IMR-90 (cell line): ENCODE data around the gene NR4A3. TPM values are rescaled to one million over a fixed set of nuclear protein-coding genes. Genes with fewer than 3 reads are reported as not detected.

Source experiments
- ATAC-seq: fragments of 200-7000 bp; cut with Tn5 transposase; 2 replicates; pipeline ENCODE4 v1.9.1; 2020; ENCODE audit warnings: low read depth, mild to moderate bottlenecking, moderate library complexity
- BruUV-seq: library from RNA; stranded (reverse); fragments of 400-500 nt; replicated peaks from 2 replicates; lab custom pipeline; 2021; lab: Mats Ljungman, UMichigan
- CTCF ChIA-PET: fragments of 300-600 bp; formaldehyde crosslinking; extraction: SDS; loops from one replicate; lab custom pipeline; 2021; ENCODE audit warnings: antibody characterized with exemption; lab: Yijun Ruan, JAX
- POLR2A ChIA-PET: fragments of 300-600 bp; sonication (Branson Sonifier 250); formaldehyde crosslinking; loops from one replicate; lab custom pipeline; 2022; ENCODE audit warnings: antibody characterized with exemption; ENCODE audit not compliant: unreplicated experiment; lab: Charles Lee
- DNase-seq: peaks from one replicate; pipeline ENCODE4 v3.0.0; 2013
- H2AFZ ChIP-seq: replicated peaks from 2 replicates; pipeline ENCODE3; 2013; ENCODE audit warnings: low read length, mild to moderate bottlenecking; ENCODE audit not compliant: poor library complexity
- H2AK5ac ChIP-seq: 2 replicates; pipeline ENCODE4 v1.6.1; 2013; ENCODE audit warnings: low read depth, low read length, inconsistent platforms
- H2AK9ac ChIP-seq: replicated peaks from 2 replicates; pipeline ENCODE3; 2013; ENCODE audit warnings: mild to moderate bottlenecking, low read depth, low read length, moderate library complexity; ENCODE audit not compliant: poor library complexity
- H2BK120ac ChIP-seq: 2 replicates; pipeline ENCODE4 v1.6.1; 2013; ENCODE audit warnings: low read depth, low read length, inconsistent platforms
- H2BK15ac ChIP-seq: 3 replicates; pipeline ENCODE4 v1.6.1; 2013; ENCODE audit warnings: low read depth, low read length, inconsistent platforms
- H2BK20ac ChIP-seq: 2 replicates; pipeline ENCODE4 v1.6.1; 2013; ENCODE audit warnings: low read depth, mild to moderate bottlenecking, inconsistent platforms, low read length, moderate library complexity
- H2BK5ac ChIP-seq: 2 replicates; pipeline ENCODE4 v1.6.1; 2013; ENCODE audit warnings: mild to moderate bottlenecking, low read depth, low read length, inconsistent platforms; ENCODE audit not compliant: poor library complexity, severe bottlenecking
- H3K14ac ChIP-seq: replicated peaks from 2 replicates; pipeline ENCODE4 v1.6.1; 2013; ENCODE audit warnings: low read depth, low read length, inconsistent platforms
- H3K18ac ChIP-seq: 2 replicates; pipeline ENCODE4 v1.6.1; 2013; ENCODE audit warnings: low read depth, low read length, control low read depth
- H3K23ac ChIP-seq: 2 replicates; pipeline ENCODE4 v1.6.1; 2013; ENCODE audit warnings: low read depth, low read length, inconsistent platforms
- H3K27ac ChIP-seq: 2 replicates; pipeline ENCODE4 v1.5.1; 2013; ENCODE audit warnings: mild to moderate bottlenecking, control low read depth, low read length; ENCODE audit not compliant: insufficient read depth
- H3K27me3 ChIP-seq: 2 replicates; pipeline ENCODE4 v1.6.1; 2013; ENCODE audit warnings: low read length; ENCODE audit not compliant: control insufficient read depth, insufficient read depth
- H3K36me3 ChIP-seq: 2 replicates; pipeline ENCODE4 v1.6.1; 2013; ENCODE audit warnings: low read length, mixed read lengths; ENCODE audit not compliant: control insufficient read depth, insufficient read depth
- H3K4ac ChIP-seq: 2 replicates; pipeline ENCODE4 v1.6.1; 2013; ENCODE audit warnings: low read depth, low read length, inconsistent platforms
- H3K4me1 ChIP-seq: 2 replicates; pipeline ENCODE4 v1.6.1; 2013; ENCODE audit warnings: low read length, mixed read lengths; ENCODE audit not compliant: control insufficient read depth, insufficient read depth
- H3K4me2 ChIP-seq: 2 replicates; pipeline ENCODE4 v1.6.1; 2013; ENCODE audit warnings: low read depth, mild to moderate bottlenecking, control low read depth, low read length, moderate library complexity
- H3K4me3 ChIP-seq: 2 replicates; pipeline ENCODE4 v1.5.1; 2013; ENCODE audit warnings: low read depth, mild to moderate bottlenecking, control low read depth, low read length, moderate library complexity; ENCODE audit not compliant: insufficient read depth
- H3K56ac ChIP-seq: 2 replicates; pipeline ENCODE4 v1.6.1; 2013; ENCODE audit warnings: low read length, inconsistent platforms; ENCODE audit not compliant: insufficient read depth; ENCODE audit errors: extremely low read depth
- H3K79me1 ChIP-seq, 2 experiments: 2 replicates each; pipeline ENCODE4 v1.6.1; 2013; ENCODE audit warnings: low read length in 2 of 2, inconsistent platforms in 1 of 2, low read depth in 1 of 2
- H3K9ac ChIP-seq: 2 replicates; pipeline ENCODE4 v1.6.1; 2013; ENCODE audit warnings: low read depth, low read length, control low read depth
- H3K9me1 ChIP-seq: 2 replicates; pipeline ENCODE4 v1.6.1; 2013; ENCODE audit warnings: low read length, inconsistent platforms; ENCODE audit not compliant: insufficient read depth
- H3K9me3 ChIP-seq: 2 replicates; pipeline ENCODE4 v1.6.1; 2013; ENCODE audit warnings: low read length; ENCODE audit not compliant: control insufficient read depth, insufficient read depth
- H4K20me1 ChIP-seq: 2 replicates; pipeline ENCODE4 v1.6.1; 2013; ENCODE audit warnings: low read length, inconsistent platforms; ENCODE audit not compliant: insufficient read depth
- H4K5ac ChIP-seq: 2 replicates; pipeline ENCODE4 v1.6.1; 2013; ENCODE audit warnings: mild to moderate bottlenecking, low read depth, low read length, control low read depth
- H4K8ac ChIP-seq, 2 experiments: 2 replicates each; pipeline ENCODE4 v1.6.1; 2013; ENCODE audit warnings: low read depth in 2 of 2, low read length in 2 of 2, control low read depth in 1 of 2, inconsistent platforms in 1 of 2
- H4K91ac ChIP-seq: 2 replicates; pipeline ENCODE4 v1.6.1; 2013; ENCODE audit warnings: low read depth, low read length, inconsistent platforms; ENCODE audit not compliant: insufficient read depth
- BHLHE40 ChIP-seq: fragments of 150-350 bp; IDR thresholded peaks from 2 replicates; pipeline ENCODE4 v1.6.1; 2016; ENCODE audit warnings: mild to moderate bottlenecking, low read depth, low read length
- CEBPB ChIP-seq: IDR thresholded peaks from 2 replicates; pipeline ENCODE4 v1.6.1; 2012; ENCODE audit warnings: low read depth, low read length, improper control_type of control experiment
- CHD1 ChIP-seq: IDR thresholded peaks from 2 replicates; pipeline ENCODE4 v1.6.1; 2012; ENCODE audit warnings: low read depth, low read length, improper control_type of control experiment
- CTCF ChIP-seq: conservative IDR thresholded peaks from 2 replicates; pipeline ENCODE4 v1.5.1; 2012; ENCODE audit warnings: mild to moderate bottlenecking, low read depth, low read length, improper control_type of control experiment
- ELK1 ChIP-seq: fragments of 150-350 bp; IDR thresholded peaks from 2 replicates; pipeline ENCODE4 v1.6.1; 2016; ENCODE audit warnings: low read depth, mild to moderate bottlenecking, low read length, moderate library complexity, borderline replicate concordance
- FOS ChIP-seq: fragments of 150-350 bp; IDR thresholded peaks from 2 replicates; pipeline ENCODE4 v1.6.1; 2016; ENCODE audit warnings: low read depth, low read length
- MAFK ChIP-seq: IDR thresholded peaks from 2 replicates; pipeline ENCODE4 v1.6.1; 2012; ENCODE audit warnings: low read depth, low read length, improper control_type of control experiment
- MAZ ChIP-seq: IDR thresholded peaks from 2 replicates; pipeline ENCODE4 v1.6.1; 2012; ENCODE audit warnings: low read depth, mild to moderate bottlenecking, low read length, improper control_type of control experiment, moderate library complexity, borderline replicate concordance
- MXI1 ChIP-seq: IDR thresholded peaks from 2 replicates; pipeline ENCODE4 v1.6.1; 2012; ENCODE audit warnings: low read depth, mild to moderate bottlenecking, low read length, moderate library complexity, borderline replicate concordance
- NFE2L2 ChIP-seq: fragments of 150-350 bp; IDR thresholded peaks from 2 replicates; pipeline ENCODE4 v1.6.1; 2016; ENCODE audit warnings: low read depth, mild to moderate bottlenecking, low read length
- POLR2A ChIP-seq: IDR thresholded peaks from 2 replicates; pipeline ENCODE4 v1.6.1; 2012; ENCODE audit warnings: mild to moderate bottlenecking, low read depth, low read length
- RAD21 ChIP-seq: IDR thresholded peaks from 2 replicates; pipeline ENCODE4 v1.6.1; 2012; ENCODE audit warnings: low read length, improper control_type of control experiment
- RCOR1 ChIP-seq: IDR thresholded peaks from 2 replicates; pipeline ENCODE4 v1.6.1; 2012; ENCODE audit warnings: mild to moderate bottlenecking, low read length, improper control_type of control experiment; ENCODE audit not compliant: insufficient replicate concordance
- RFX5 ChIP-seq: IDR thresholded peaks from 2 replicates; pipeline ENCODE4 v1.8.0; 2012; ENCODE audit warnings: low read depth, mild to moderate bottlenecking, low read length, moderate library complexity
- SMC3 ChIP-seq: fragments of 150-350 bp; IDR thresholded peaks from 2 replicates; pipeline ENCODE4 v1.6.1; 2016; ENCODE audit warnings: low read depth, mild to moderate bottlenecking, antibody characterized with exemption, low read length, moderate library complexity
- USF2 ChIP-seq: fragments of 150-350 bp; IDR thresholded peaks from 2 replicates; pipeline ENCODE4 v1.6.1; 2017; ENCODE audit warnings: mild to moderate bottlenecking, antibody characterized with exemption, low read length, low read depth
- WGBS, 2 experiments: methylation state at CpG; one replicate each; pipeline versions ENCODE4 v1.1.5 to v1.1.7; 2013; ENCODE audit warnings: missing lambda C conversion rate in 2 of 2; ENCODE audit not compliant: insufficient read length in 1 of 2; ENCODE audit errors: extremely low coverage in 2 of 2; 5-methylcytosine and 5-hydroxymethylcytosine counted together
- dilution Hi-C: fragments of 300-500 bp; cut with HindIII; formaldehyde crosslinking; loops from one replicate; pipeline ENCODE4 v1.14.3; 2018; ENCODE audit warnings: low sequenced_read_pairs; ENCODE audit not compliant: unreplicated experiment
- in situ Hi-C: fragments of 300-500 bp; cut with MboI; formaldehyde crosslinking; loops from 3 replicates; pipeline ENCODE4 v1.14.3; 2019; ENCODE audit warnings: low sequenced_read_pairs, inconsistent platforms, mixed read lengths
- intact Hi-C: fragments of 100-400 bp; cut with micrococcal nuclease; formaldehyde crosslinking; loops from 2 replicates; pipeline ENCODE4 v1.10.0; 2022
- polyA plus RNA-seq, 3 experiments: library from polyadenylated mRNA; depleted of rRNA; stranded (reverse); fragments of >200 nt; gene quantifications; 2 replicates each; pipeline ENCODE4 v1.2.3, GENCODE V29; 2012; ENCODE audit warnings: low replicate concordance in 1 of 3
- total RNA-seq: library from RNA; depleted of rRNA; stranded (reverse); fragments of >200 nt; gene quantifications from 2 replicates; pipeline ENCODE4 v1.2.3, GENCODE V29; 2012

NR4A3 gene
- total and polyA plus RNA-seq, 2 of the 4 experiments (the other 2 are of a cell fraction): 0.27 to 0.54 TPM

- BruUV-seq: no TSS peak
- H4K5ac ChIP-seq: no peak overlapping the region
- intact Hi-C loops: no loop called here
- no peaks in the 10 kb centered on the region for H3K9me1 ChIP-seq
- no peak overlapping the region for H3K9ac ChIP-seq
- H4K20me1 ChIP-seq: no peaks in the 10 kb centered on the region
- no peak overlapping the region for H2AK9ac ChIP-seq
- POLR2A ChIA-PET: no interaction called here
- H2BK15ac ChIP-seq: no peak overlapping the region
- no peak overlapping the region for H4K91ac ChIP-seq
- H2BK120ac ChIP-seq: no peak overlapping the region
- no peak overlapping the region for H3K4ac ChIP-seq
- no peak for ATAC-seq
- no peaks in the 10 kb centered on the region for H3K4me1 ChIP-seq
- no peak overlapping the region for H2BK20ac ChIP-seq
- H3K36me3 ChIP-seq: no peaks in the 10 kb centered on the region
- no peak overlapping the region for H2BK5ac ChIP-seq
- H3K27me3 ChIP-seq: peaks cover 5% of the 10 kb centered on the region
- H3K9me3 ChIP-seq: no peaks in the 10 kb centered on the region
- no peak for DNase-seq
- no peak overlapping the region for H3K14ac ChIP-seq
- H3K4me2 ChIP-seq: no peak overlapping the region
- H3K27ac ChIP-seq: no peak overlapping the region
- in situ Hi-C loops: no loop called here
- H3K18ac ChIP-seq: no peak overlapping the region
- no peak overlapping the region for H3K23ac ChIP-seq
- no peak for TF ChIP-seq ELK1
- TF ChIP-seq FOS: no peak
- TF ChIP-seq MAZ: no peak
- no peak for TF ChIP-seq RAD21
- no peak for TF ChIP-seq USF2
- TF ChIP-seq SMC3: no peak
- no peak for TF ChIP-seq CTCF
- TF ChIP-seq CEBPB: no peak
- TF ChIP-seq RFX5: no peak
- TF ChIP-seq RCOR1: no peak
- TF ChIP-seq MAFK: no peak
- no peak for TF ChIP-seq BHLHE40
- TF ChIP-seq CHD1: no peak
- no peak for TF ChIP-seq NFE2L2
- TF ChIP-seq POLR2A: no peak
- TF ChIP-seq MXI1: no peak
- H2AK5ac ChIP-seq: no peak overlapping the region
- CTCF ChIA-PET: no interaction called here
- H4K8ac ChIP-seq: no peak overlapping the region
- no peak overlapping the region for H2AFZ ChIP-seq
- no peak overlapping the region for H3K56ac ChIP-seq
- H3K4me3 ChIP-seq: no peak overlapping the region
- no CpG with 5 or more reads among the region's 1 CpG for WGBS, 2 experiments
- dilution Hi-C loops: no loop called here
- H3K79me1 ChIP-seq: no peaks in the 10 kb centered on the region
These were observed 36.6 kb upstream of the NR4A3 start for GRCh38 chr9:99785010-99785590.
